ENCODE measurements around the gene FOCAD. TPM values are rescaled to one million over a fixed set of nuclear protein-coding genes. Genes with fewer than 3 reads are reported as not detected.

FOCAD gene
- total and polyA plus RNA-seq, 4 donors, result 6.8 to 62.1 (median 27.9) TPM

DNA sequence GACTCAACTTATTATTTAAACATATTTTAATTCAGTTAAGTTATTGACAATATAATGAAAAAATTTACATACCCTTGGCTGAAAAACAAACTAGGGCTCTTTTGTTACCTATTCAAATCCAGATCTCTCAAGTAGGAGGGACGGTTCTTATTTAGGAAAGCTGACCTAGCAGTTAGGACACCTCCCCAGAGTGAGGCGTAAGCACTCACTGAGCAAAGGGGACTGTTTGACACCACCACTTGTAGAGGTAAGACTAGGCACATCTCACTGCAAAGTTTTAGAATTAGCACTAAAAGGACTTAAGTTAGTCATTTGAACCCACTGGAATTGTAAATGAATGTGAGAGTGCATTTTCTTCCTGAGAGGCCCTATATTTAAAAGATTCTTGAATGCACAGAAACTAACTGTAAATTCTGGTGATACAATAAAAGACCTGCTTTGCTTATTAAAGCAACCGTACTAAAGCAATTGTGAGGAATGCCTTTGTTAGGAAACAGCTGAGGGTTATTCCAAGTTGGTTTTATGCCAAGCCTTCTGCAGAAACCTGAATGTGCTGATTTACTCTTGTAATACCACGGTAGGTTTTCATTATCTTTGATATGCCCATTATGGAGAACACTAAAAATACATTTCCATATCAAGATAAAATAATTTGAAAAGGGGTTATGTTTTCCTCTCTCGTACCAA, 331.2 kb downstream of the FOCAD start:
- H3K9me3 ChIP-seq (ENCODE audit: control insufficient read depth in 4 of 4, insufficient read depth in 3 of 4, low read length in 3 of 4), result no peaks in the 10 kb centered on the region
- no peak overlapping the region for H3K4me3 ChIP-seq
- H3K9ac ChIP-seq (ENCODE audit: insufficient read depth in 1 of 2, low read length in 2 of 2), result no peak overlapping the region
- H3K36me3 ChIP-seq (ENCODE audit: control insufficient read depth in 4 of 4, insufficient read depth in 4 of 4, low read length in 4 of 4), result peaks cover 0 to 3% (median 1%) of the 10 kb centered on the region in 4 donors
- DNase-seq (peak in 1 of 3 donors; percentile 39), ATAC-seq (ENCODE audit: insufficient read depth, low FRiP score) (no peak)
- H3K27me3 ChIP-seq (ENCODE audit: control insufficient read depth in 3 of 3, insufficient read depth in 3 of 3, low read length in 2 of 3), result no peaks in the 10 kb centered on the region
- H3K27ac ChIP-seq (ENCODE audit: low read depth in 1 of 2, low read length in 1 of 2), result no peak overlapping the region
- 73 to 81% methylated on average over 5 of the region's 5 CpGs for WGBS, 2 donors
- no peaks in the 10 kb centered on the region for H3K4me1 ChIP-seq (ENCODE audit: control insufficient read depth in 5 of 5, insufficient read depth in 5 of 5, low read length in 5 of 5)
- TF ChIP-seq CTCF (IDR thresholded peaks at IDR 0.05; ENCODE audit: control extremely low read depth, extremely low read depth), result no peak

- Histone ChIP-seq H3K9ac (ENCODE audit: insufficient read depth in 1 of 2, low read length in 2 of 2) (no peak overlapping the region), H3K9me3 (ENCODE audit: control insufficient read depth in 4 of 4, insufficient read depth in 3 of 4, low read length in 3 of 4) (no peaks in the 10 kb centered on the region), H3K4me1 (ENCODE audit: control insufficient read depth in 5 of 5, insufficient read depth in 5 of 5, low read length in 5 of 5) (no peaks in the 10 kb centered on the region), H3K27me3 (ENCODE audit: control insufficient read depth in 3 of 3, insufficient read depth in 3 of 3, low read length in 2 of 3) (no peaks in the 10 kb centered on the region), H3K4me3 (no peak overlapping the region), H3K36me3 (ENCODE audit: control insufficient read depth in 4 of 4, insufficient read depth in 4 of 4, low read length in 4 of 4) (peaks cover 0 to 3% (median 1%) of the 10 kb centered on the region in 4 donors), H3K27ac (ENCODE audit: low read depth in 1 of 2, low read length in 1 of 2) (no peak overlapping the region)
- TF ChIP-seq CTCF (IDR thresholded peaks at IDR 0.05; ENCODE audit: control extremely low read depth, extremely low read depth), result no peak
- no peak for DNase-seq
- ATAC-seq (ENCODE audit: insufficient read depth, low FRiP score), result no peak
These were observed 331.9 kb downstream of the FOCAD start for GRCh38 chr9:21015995-21016394.

- peaks cover 0 to 3% (median 1%) of the 10 kb centered on the region in 4 donors for H3K36me3 ChIP-seq (ENCODE audit: control insufficient read depth in 4 of 4, insufficient read depth in 4 of 4, low read length in 4 of 4)
- no peaks in the 10 kb centered on the region for H3K27me3 ChIP-seq (ENCODE audit: control insufficient read depth in 3 of 3, insufficient read depth in 3 of 3, low read length in 2 of 3)
- no peak overlapping the region for H3K9ac ChIP-seq (ENCODE audit: insufficient read depth in 1 of 2, low read length in 2 of 2)
- H3K4me3 ChIP-seq, result no peak overlapping the region
- DNase-seq (peak in 2 of 3 donors; percentile 12 to 19), ATAC-seq (ENCODE audit: insufficient read depth, low FRiP score) (no peak)
- H3K9me3 ChIP-seq (ENCODE audit: control insufficient read depth in 4 of 4, insufficient read depth in 3 of 4, low read length in 3 of 4), result no peaks in the 10 kb centered on the region
- H3K27ac ChIP-seq (ENCODE audit: low read depth in 1 of 2, low read length in 1 of 2), result no peak overlapping the region
- no peak for TF ChIP-seq CTCF (IDR thresholded peaks at IDR 0.05; ENCODE audit: control extremely low read depth, extremely low read depth)
- no peaks in the 10 kb centered on the region for H3K4me1 ChIP-seq (ENCODE audit: control insufficient read depth in 5 of 5, insufficient read depth in 5 of 5, low read length in 5 of 5)
- 70 to 81% methylated on average over 2 of the region's 2 CpGs for WGBS, 2 donors
These were observed 332.8 kb downstream of the FOCAD start for GRCh38 chr9:21016701-21017491.
